SHP77 (cell line): ENCODE measurements around the gene UBN2.

Experiments used
- DNase-seq, 2 experiments: peaks; one replicate each; lab custom pipeline; 2025; lab: John Stamatoyannopoulos, UW

The UBN2 gene

DNA sequence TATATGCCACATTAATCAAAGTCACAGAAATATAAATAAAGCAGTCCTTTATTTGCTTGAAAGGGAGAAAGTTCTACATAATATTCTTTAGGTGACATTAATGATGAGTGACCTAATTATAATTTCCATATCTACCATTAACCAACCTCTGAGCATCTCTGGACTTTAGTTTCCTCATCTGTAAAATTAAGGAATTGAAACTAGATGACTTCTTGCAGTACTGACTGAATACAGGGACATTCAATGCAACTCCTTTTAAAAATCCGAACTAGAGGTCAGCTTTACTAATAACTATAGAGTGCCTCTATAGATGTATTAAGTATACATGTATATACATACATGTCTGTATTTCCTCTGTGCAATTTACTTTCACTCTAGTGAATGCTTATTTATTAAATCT, 114.0 kb downstream of the UBN2 start:
- DNase-seq, result no peak

DNA sequence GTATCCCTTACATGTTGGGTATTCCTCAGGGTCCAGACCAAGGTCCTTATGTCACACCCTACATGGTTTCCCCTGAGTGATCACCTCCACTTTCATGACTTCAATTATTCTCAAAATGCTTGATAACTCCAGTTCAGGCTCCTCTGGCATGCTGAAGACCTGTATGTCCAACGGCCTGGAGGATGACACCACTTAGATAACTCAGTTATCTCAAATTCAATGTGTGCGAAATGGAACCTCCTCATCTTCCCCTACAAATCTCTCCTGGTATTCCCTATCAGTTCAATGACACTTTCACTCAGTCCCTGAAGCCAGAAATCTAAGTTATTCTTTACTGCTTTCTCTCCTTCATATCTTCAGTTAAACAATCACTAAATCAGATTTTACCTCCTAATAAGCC, 120.0 kb downstream of the UBN2 start:
- DNase-seq, result no peak

DNA sequence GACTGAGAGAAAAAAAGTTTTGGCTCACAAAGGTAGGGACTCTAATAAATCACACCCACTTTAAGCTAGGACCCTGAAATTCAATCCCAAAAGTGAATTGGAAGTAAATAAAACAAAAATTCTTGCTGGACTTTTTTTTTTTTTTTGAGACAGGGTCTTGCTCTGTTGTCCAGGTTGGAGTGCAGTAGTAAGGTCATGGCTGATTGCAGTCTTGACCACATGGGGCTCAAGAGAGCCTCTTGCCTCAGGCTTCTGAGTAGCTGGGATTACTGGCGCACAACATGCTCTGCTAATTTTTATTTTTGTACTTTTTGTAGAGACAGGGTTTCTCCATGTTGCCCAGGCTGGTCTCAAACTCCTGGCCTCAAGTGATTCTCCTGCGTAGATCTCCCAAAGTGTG, 123.7 kb downstream of the UBN2 start:
- no peak for DNase-seq

GRCh38 chr7:139355320-139355719, 124.3 kb downstream of the UBN2 start:
- DNase-seq, result no peak
